Nephron (organoid): Measurements from ENCODE around the gene OR10J5.
"Not testable (repeated sequence)": the region's sequence is repeated elsewhere in the genome, so short reads cannot be mapped to it uniquely, and the experiment has no call there.

Experiments
- H3K27ac Mint-ChIP-seq, 3 experiments: 2 replicates each; pipeline ENCODE4 v1.8.0; 2020; ENCODE audit warnings: mixed read lengths in 3 of 3, mild to moderate bottlenecking in 2 of 3, moderate library complexity in 1 of 3
- H3K27me3 Mint-ChIP-seq: 2 replicates; pipeline ENCODE4 v1.8.0; 2021; ENCODE audit warnings: low read depth, mild to moderate bottlenecking, moderate library complexity, mixed read lengths
- H3K36me3 Mint-ChIP-seq: 2 replicates; pipeline ENCODE4 v1.8.0; 2020; ENCODE audit warnings: low read depth, mixed read lengths
- H3K4me1 Mint-ChIP-seq: 2 replicates; pipeline ENCODE4 v1.8.0; 2020; ENCODE audit warnings: mixed read lengths
- H3K4me3 Mint-ChIP-seq, 3 experiments: 2 replicates each; pipeline ENCODE4 v1.8.0; 2020; ENCODE audit warnings: mild to moderate bottlenecking in 3 of 3, mixed read lengths in 3 of 3, moderate library complexity in 2 of 3
- H3K9me3 Mint-ChIP-seq: 2 replicates; pipeline ENCODE4 v1.8.0; 2020; ENCODE audit warnings: mixed read lengths
- CTCF ChIP-seq, 3 experiments: fragments of 200-600 bp; sonication (generic); IDR thresholded peaks; one replicate each; pipeline ENCODE4 v1.5.0; 2021; ENCODE audit warnings: antibody characterized with exemption in 3 of 3; ENCODE audit not compliant: unreplicated experiment in 3 of 3

Gene OR10J5

GRCh38 chr1:159532922-159533321, 2.9 kb downstream of the OR10J5 start:
- no peak for TF ChIP-seq CTCF (IDR thresholded peaks at IDR 0.05; ENCODE audit: unreplicated experiment in 3 of 3)
- Mint-ChIP-seq H3K4me1 (no peaks in the 10 kb centered on the region), H3K9me3 (peaks cover 2% of the 10 kb centered on the region), H3K27me3 (no peaks in the 10 kb centered on the region), H3K4me3 (no peak overlapping the region), H3K36me3 (no peaks in the 10 kb centered on the region), H3K27ac (no peak overlapping the region)

GRCh38 chr1:159524792-159525191, 11.0 kb downstream of the OR10J5 start:
- not testable (repeated sequence) for H3K27me3 Mint-ChIP-seq, H3K36me3 Mint-ChIP-seq, H3K9me3 Mint-ChIP-seq, H3K4me3 Mint-ChIP-seq, H3K4me1 Mint-ChIP-seq, H3K27ac Mint-ChIP-seq

GRCh38 chr1:159510229-159510541, 25.6 kb downstream of the OR10J5 start:
- Mint-ChIP-seq H3K27ac (peak overlapping the region; percentile 58 to 89 (median 73)), H3K4me1 (no peaks in the 10 kb centered on the region), H3K9me3 (peaks cover 8% of the 10 kb centered on the region), H3K27me3 (no peaks in the 10 kb centered on the region), H3K36me3 (no peaks in the 10 kb centered on the region), H3K4me3 (no peak overlapping the region)
- TF ChIP-seq CTCF (IDR thresholded peaks at IDR 0.05; ENCODE audit: unreplicated experiment in 3 of 3) = no peak

GRCh38 chr1:159509440-159510228, 26.2 kb downstream of the OR10J5 start:
- Mint-ChIP-seq H3K4me3 (no peak overlapping the region), H3K4me1 (no peaks in the 10 kb centered on the region), H3K36me3 (no peaks in the 10 kb centered on the region), H3K9me3 (peaks cover 8% of the 10 kb centered on the region), H3K27me3 (no peaks in the 10 kb centered on the region), H3K27ac (peak overlapping the region; percentile 58 to 89 (median 73))
- no peak for TF ChIP-seq CTCF (IDR thresholded peaks at IDR 0.05; ENCODE audit: unreplicated experiment in 3 of 3)

- H3K27ac Mint-ChIP-seq = peak overlapping the region; percentile 58 to 89 (median 73)
- no peaks in the 10 kb centered on the region for H3K36me3 Mint-ChIP-seq
- no peak for TF ChIP-seq CTCF (IDR thresholded peaks at IDR 0.05; ENCODE audit: unreplicated experiment in 3 of 3)
- H3K4me1 Mint-ChIP-seq = no peaks in the 10 kb centered on the region
- peaks cover 8% of the 10 kb centered on the region for H3K9me3 Mint-ChIP-seq
- no peaks in the 10 kb centered on the region for H3K27me3 Mint-ChIP-seq
- no peak overlapping the region for H3K4me3 Mint-ChIP-seq
Observed at GRCh38 chr1:159508951-159509350, 26.9 kb downstream of the OR10J5 start.

- Mint-ChIP-seq H3K27me3 (no peaks in the 10 kb centered on the region), H3K9me3 (peaks cover 14% of the 10 kb centered on the region), H3K27ac (no peak overlapping the region), H3K4me1 (no peaks in the 10 kb centered on the region), H3K36me3 (no peaks in the 10 kb centered on the region), H3K4me3 (no peak overlapping the region)
- TF ChIP-seq CTCF (IDR thresholded peaks at IDR 0.05; ENCODE audit: unreplicated experiment in 3 of 3) = no peak
Observed at GRCh38 chr1:159505676-159506075, 30.1 kb downstream of the OR10J5 start.
